LoVo (cell line): ENCODE measurements around the gene ZNF169.
"Not testable (repeated sequence)": the region's sequence is repeated elsewhere in the genome, so short reads cannot be mapped to it uniquely, and the experiment has no call there.

Experiments used
- DNase-seq: peaks from one replicate; pipeline ENCODE4 v3.0.0-alpha.2; 2016; ENCODE audit warnings: low spot score

The ZNF169 gene

DNA sequence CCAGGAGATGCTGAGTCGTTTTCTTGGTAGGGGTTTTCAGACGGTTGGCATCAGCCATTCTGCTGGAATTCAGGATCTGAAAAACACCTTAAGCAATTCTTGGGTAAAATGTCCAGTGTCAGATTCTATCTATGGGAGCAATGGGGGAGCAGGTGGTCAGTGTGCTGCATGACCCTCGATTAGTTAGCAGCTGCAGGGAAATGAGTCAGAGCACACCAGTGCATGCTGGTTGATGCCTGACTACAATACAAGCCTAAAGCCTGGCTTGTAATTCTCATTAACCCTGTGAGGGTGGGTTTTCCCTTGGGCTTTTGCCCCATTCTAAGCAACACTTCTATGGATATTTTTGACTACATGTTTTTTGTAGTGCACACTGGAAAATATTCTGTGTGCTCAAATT, 89.7 kb downstream of the ZNF169 start:
- not testable (repeated sequence) for DNase-seq
